Stimulated activated CD4-positive, alpha-beta T cell treated with anti-CD3 and anti-CD28 coated beads, Interleukin-12 subunit alpha, Interleukin-12 subunit beta, amount 100 ng/mL, for 48 hours (primary cell): Measurements from ENCODE around the gene THEMIS.
A peak's percentile ranks its signal among the peaks of the same experiment; 100 is the strongest.
"Not testable (repeated sequence)": the region's sequence is repeated elsewhere in the genome, so short reads cannot be mapped to it uniquely, and the experiment has no call there.

Experiments
- DNase-seq, 3 donors: peaks; one replicate each; pipeline ENCODE4 v3.0.0-alpha.2; 2020; ENCODE audit warnings: low read depth in 2 of 3, low spot score in 1 of 3

THEMIS gene

DNA sequence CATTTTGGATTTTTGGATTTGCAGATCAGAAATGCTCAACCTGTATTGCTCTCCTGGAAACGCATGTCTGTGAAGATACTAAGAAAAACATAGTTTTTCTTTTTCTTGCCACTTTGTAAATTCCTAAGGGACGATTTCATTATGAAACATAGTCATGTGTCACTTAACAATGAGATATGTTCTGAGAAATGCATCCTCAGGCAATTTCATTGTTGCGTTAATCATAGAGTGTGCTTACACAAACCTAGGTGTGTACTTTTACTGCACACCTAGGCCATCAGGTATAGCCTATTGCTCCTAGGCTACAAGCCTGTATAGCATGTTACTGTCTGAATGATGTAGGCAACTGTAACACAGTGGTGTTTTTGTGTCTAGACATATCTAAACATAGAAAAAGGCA, 13.4 kb upstream of the THEMIS start:
- no peak for DNase-seq

DNA sequence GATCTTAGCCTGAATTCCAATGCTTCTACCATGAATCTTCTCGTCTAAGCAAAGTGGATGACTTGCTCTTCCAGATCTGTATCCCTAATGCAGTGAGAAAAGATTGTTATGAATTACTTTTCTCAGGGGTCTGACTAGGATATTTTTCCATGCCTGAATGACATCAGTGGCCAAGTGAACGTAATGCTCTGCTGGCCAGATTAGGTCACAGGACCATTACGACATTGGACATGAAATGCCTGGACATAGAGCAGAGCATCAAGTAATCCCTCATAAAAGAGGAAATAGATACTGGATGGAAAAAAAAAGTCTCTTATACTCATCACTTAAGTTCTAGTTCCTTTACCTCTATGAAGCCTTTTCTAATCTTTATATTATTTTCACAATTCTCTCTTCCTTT, 12.1 kb upstream of the THEMIS start:
- DNase-seq = no peak

DNA sequence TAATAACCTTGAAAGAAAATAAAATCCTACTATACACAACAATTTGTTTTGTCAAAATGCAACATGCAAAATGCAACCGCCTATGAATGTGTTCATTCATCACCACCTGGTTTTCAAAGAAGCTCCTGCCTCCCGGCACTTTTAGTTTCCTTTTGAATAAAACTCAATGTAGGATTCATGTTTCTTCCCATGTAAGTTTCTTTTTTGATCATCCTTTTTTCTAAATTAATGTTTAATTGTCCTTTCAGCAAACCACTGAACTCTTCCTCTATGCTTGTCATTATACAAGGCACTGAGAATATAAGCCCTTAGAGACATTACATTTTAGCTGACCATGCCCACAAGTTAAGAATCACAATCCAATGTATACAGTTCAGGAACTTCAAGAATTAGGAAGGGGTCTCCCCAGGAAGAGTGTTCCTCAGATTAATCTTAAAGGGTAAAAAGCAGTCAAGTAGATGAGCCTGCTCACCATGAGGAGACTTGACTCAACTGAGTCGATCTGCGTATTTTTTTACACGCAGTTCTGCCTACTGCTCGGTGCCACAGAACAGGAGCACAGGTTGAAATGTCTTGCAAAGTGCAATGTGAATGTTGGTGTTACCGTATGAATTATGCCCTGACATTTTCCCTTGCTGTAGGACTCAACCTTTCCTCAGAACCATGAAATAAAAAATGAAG, 7.2 kb upstream of the THEMIS start:
- no peak for DNase-seq

DNA sequence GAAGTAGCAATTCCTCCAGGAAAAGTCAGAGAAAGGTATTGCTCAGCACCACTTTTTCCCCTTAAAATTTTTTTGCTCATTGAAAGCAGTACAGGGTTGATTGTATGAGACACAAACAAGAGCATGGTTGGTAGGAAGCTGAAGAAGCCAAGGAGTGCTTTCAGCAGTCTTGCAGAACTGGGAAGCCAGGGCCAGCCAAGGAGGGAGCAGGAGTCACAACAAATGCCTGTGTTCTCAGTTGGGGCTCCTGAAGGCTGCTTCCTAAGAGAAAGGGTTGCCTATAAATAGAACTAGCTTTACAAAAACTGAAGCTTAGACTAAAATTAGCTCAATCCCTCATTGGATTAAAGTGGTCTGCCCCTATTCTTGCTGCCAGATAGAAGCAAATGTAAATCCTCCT, 3.3 kb upstream of the THEMIS start:
- DNase-seq = no peak

GRCh38 chr6:127902933-127903332, 2.1 kb upstream of the THEMIS start:
- DNase-seq = no peak

DNA sequence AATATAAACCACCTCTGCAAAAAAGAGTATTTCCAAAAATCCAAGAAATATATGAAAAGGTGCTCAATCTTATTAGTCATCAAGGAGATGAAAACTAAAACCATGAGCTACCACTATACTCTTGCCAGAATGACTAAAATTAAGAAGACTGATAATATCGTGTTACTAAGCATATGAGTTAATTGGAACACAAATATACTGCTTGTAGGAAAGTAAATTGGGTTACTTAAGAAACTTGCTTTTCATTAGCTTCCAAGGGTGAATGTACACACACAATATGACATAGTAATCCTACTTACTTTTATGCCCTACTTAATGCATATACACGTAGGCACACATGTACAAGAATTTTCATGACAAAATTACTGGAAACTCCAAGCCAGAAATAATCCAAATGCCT, 3.4 kb downstream of the THEMIS start:
- no peak for DNase-seq

DNA sequence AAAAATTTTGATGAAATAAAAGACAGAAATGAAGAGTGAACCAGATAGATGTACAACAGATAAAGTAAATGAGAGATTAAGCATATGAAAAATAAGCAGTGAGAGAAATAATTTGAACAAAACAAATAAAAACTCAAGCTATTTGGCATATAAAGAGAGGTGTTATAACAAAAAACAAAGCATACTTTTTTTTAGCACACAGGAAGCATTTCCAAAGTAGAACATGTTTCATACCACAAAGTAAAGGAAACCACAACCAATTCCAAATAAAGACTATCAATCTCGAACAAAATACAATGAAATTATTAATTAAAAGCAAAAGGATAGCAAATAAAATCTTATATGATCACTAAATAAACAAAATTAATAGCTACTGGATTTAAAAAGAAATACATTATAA, 6.8 kb downstream of the THEMIS start:
- no peak for DNase-seq

- DNase-seq = no peak
These were observed 7.3 kb downstream of the THEMIS start for GRCh38 chr6:127893541-127893940.

GRCh38 chr6:127891731-127892326, 9.0 kb downstream of the THEMIS start:
- DNase-seq = no peak

DNA sequence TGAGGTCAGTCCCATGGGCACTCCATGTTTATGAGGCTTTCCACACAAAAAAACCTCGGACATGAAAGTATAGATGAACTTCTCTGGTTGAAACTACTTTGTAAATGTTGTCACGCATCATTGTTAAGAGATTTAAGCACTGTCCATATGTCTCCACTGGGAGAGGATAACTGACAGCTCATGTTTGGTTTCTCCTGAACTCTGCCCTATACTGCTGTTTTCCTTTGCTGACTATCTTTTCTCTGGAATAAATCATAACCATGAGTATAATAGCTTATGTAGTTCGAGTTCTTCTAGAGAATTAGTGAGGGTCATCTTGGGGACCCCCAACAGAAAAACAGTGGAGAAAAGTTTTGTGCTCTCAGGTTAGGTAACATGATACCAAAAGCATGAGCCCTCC, 14.3 kb downstream of the THEMIS start:
- DNase-seq = no peak

DNA sequence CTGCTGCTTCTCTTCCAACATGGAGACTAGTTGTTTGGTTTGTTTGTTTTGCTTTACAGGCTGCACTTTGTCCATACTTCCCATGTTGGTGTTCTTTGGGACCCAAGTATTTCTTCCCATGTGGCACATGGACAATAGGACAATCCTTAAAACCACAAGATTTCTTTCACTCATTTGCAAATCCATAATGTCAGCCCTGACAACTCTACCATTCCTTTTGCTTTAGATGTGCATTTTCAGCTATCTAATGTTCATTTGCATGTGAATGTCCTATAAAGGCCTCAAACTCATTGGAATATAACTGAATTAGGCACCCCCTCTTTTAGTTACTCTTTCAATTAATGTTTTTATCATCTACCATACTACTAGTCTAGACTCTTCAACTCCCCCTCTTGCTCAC, 16.7 kb downstream of the THEMIS start:
- DNase-seq = no peak

- not testable (repeated sequence) for DNase-seq
These were observed 18.9 kb downstream of the THEMIS start for GRCh38 chr6:127881949-127882348.

- no peak for DNase-seq
These were observed 20.4 kb downstream of the THEMIS start for GRCh38 chr6:127880429-127880828.

GRCh38 chr6:127879685-127880084, 21.2 kb downstream of the THEMIS start:
- DNase-seq = peak in 1 of 3 donors; percentile 3

GRCh38 chr6:127878115-127878514, 22.7 kb downstream of the THEMIS start:
- DNase-seq = no peak

GRCh38 chr6:127877231-127877630, 23.6 kb downstream of the THEMIS start:
- no peak for DNase-seq

- DNase-seq = no peak
These were observed 31.0 kb downstream of the THEMIS start for GRCh38 chr6:127869772-127870404.

- DNase-seq = no peak
These were observed 31.7 kb downstream of the THEMIS start for GRCh38 chr6:127869183-127869582.

DNA sequence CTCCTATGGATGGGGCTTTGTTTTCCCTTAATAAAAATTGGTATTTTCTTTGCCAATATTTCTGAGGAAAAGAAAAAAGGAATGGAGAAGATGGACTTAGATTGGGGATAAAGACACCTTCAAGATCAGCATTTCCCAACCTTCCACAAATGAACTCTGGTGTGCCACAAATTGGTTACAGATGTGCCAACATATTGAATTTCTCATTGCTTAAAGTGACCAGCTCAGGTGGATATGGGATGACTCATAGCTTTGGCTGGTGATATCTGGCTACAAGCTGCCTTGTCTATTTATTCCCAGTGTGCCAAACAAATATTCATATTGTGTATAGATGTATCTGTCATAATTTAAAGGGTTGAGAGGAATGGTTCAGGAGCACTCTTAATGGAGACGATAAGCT, 32.5 kb downstream of the THEMIS start:
- DNase-seq = no peak

GRCh38 chr6:127866766-127867165, 34.1 kb downstream of the THEMIS start:
- no peak for DNase-seq

DNA sequence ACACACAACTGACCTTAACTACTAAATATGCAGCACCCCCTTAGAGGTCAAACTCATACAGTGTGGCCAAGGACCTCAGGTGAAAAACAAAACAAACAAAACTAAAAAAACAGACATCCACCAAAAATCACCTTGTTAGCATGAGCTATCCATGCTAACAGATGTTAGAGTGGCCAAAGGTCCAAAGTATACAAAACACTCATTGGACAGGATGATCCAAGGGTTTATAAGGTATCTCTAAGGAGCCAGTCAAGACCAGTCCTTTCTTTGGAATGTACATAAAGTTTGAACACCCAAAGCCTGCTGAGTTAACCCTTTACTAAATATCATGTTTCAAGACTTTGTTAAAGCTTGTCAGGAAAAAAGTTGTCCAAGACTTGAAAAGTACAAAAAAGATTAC, 35.8 kb downstream of the THEMIS start:
- no peak for DNase-seq

GRCh38 chr6:127864701-127865100, 36.2 kb downstream of the THEMIS start:
- DNase-seq = no peak

GRCh38 chr6:127860723-127861122, 40.1 kb downstream of the THEMIS start:
- no peak for DNase-seq
